ENCODE measurements around the gene PHACTR3. TPM values are rescaled to one million over a fixed set of nuclear protein-coding genes. Genes with fewer than 3 reads are reported as not detected.

The PHACTR3 gene
- total RNA-seq, 4 donors from 2014 or later = 2.4 to 12.8 (median 9.7) TPM

GRCh38 chr20:59667131-59667530 lies 62.8 kb downstream of the PHACTR3 start:
- H3K36me3 ChIP-seq = no peaks in the 10 kb centered on the region
- no peak overlapping the region for H3K27ac ChIP-seq
- no peaks in the 10 kb centered on the region for H3K9me3 ChIP-seq
- TF ChIP-seq POLR2AphosphoS5 (IDR thresholded peaks at IDR 0.05) = no peak
- no peak for TF ChIP-seq EP300 (IDR thresholded peaks at IDR 0.05)
- no peak for TF ChIP-seq POLR2A (IDR thresholded peaks at IDR 0.05)
- no peak for TF ChIP-seq CTCF (IDR thresholded peaks at IDR 0.05)
- H3K4me1 ChIP-seq = no peaks in the 10 kb centered on the region
- DNase-seq (ENCODE audit: low spot score in 2 of 2) = no peak
- no peak overlapping the region for H3K4me3 ChIP-seq
- peaks cover 29% of the 10 kb centered on the region for H3K27me3 ChIP-seq
- WGBS = 82% methylated on average over 3 of the region's 3 CpGs

- no peak overlapping the region for H3K27ac ChIP-seq
- H3K4me3 ChIP-seq = no peak overlapping the region
- no peaks in the 10 kb centered on the region for H3K36me3 ChIP-seq
- no peaks in the 10 kb centered on the region for H3K4me1 ChIP-seq
- no peak for DNase-seq (ENCODE audit: low spot score in 2 of 2)
- no peak for TF ChIP-seq POLR2A (IDR thresholded peaks at IDR 0.05)
- no peak for TF ChIP-seq CTCF (IDR thresholded peaks at IDR 0.05)
- TF ChIP-seq POLR2AphosphoS5 (IDR thresholded peaks at IDR 0.05) = no peak
- TF ChIP-seq EP300 (IDR thresholded peaks at IDR 0.05) = no peak
- no peaks in the 10 kb centered on the region for H3K9me3 ChIP-seq
- 89% methylated on average over 16 of the region's 16 CpGs for WGBS
- peaks cover 21% of the 10 kb centered on the region for H3K27me3 ChIP-seq
Measured at GRCh38 chr20:59667981-59668515, 63.7 kb downstream of the PHACTR3 start.

- DNase-seq (ENCODE audit: low spot score in 2 of 2) = no peak
- Histone ChIP-seq H3K4me3 (no peak overlapping the region), H3K27ac (no peak overlapping the region), H3K27me3 (peaks cover 29% of the 10 kb centered on the region), H3K36me3 (no peaks in the 10 kb centered on the region), H3K4me1 (no peaks in the 10 kb centered on the region), H3K9me3 (no peaks in the 10 kb centered on the region)
- TF ChIP-seq POLR2A (IDR thresholded peaks at IDR 0.05) (no peak), EP300 (IDR thresholded peaks at IDR 0.05) (no peak), CTCF (IDR thresholded peaks at IDR 0.05) (no peak), POLR2AphosphoS5 (IDR thresholded peaks at IDR 0.05) (no peak)
- WGBS = 88% methylated on average over 11 of the region's 11 CpGs
Measured at GRCh38 chr20:59668926-59669850, 64.8 kb downstream of the PHACTR3 start.

GRCh38 chr20:59670786-59671492 lies 66.6 kb downstream of the PHACTR3 start:
- no peaks in the 10 kb centered on the region for H3K36me3 ChIP-seq
- WGBS = 79% methylated on average over 9 of the region's 9 CpGs
- peaks cover 32% of the 10 kb centered on the region for H3K27me3 ChIP-seq
- H3K9me3 ChIP-seq = no peaks in the 10 kb centered on the region
- H3K27ac ChIP-seq = no peak overlapping the region
- no peaks in the 10 kb centered on the region for H3K4me1 ChIP-seq
- no peak overlapping the region for H3K4me3 ChIP-seq
- DNase-seq (ENCODE audit: low spot score in 2 of 2) = no peak
- TF ChIP-seq POLR2A (IDR thresholded peaks at IDR 0.05) (no peak), POLR2AphosphoS5 (IDR thresholded peaks at IDR 0.05) (no peak), EP300 (IDR thresholded peaks at IDR 0.05) (no peak), CTCF (IDR thresholded peaks at IDR 0.05) (no peak)

All from suprapubic skin (tissue), 4 donors.